ENCODE measurements around the gene EEFSEC.

The EEFSEC gene

DNA sequence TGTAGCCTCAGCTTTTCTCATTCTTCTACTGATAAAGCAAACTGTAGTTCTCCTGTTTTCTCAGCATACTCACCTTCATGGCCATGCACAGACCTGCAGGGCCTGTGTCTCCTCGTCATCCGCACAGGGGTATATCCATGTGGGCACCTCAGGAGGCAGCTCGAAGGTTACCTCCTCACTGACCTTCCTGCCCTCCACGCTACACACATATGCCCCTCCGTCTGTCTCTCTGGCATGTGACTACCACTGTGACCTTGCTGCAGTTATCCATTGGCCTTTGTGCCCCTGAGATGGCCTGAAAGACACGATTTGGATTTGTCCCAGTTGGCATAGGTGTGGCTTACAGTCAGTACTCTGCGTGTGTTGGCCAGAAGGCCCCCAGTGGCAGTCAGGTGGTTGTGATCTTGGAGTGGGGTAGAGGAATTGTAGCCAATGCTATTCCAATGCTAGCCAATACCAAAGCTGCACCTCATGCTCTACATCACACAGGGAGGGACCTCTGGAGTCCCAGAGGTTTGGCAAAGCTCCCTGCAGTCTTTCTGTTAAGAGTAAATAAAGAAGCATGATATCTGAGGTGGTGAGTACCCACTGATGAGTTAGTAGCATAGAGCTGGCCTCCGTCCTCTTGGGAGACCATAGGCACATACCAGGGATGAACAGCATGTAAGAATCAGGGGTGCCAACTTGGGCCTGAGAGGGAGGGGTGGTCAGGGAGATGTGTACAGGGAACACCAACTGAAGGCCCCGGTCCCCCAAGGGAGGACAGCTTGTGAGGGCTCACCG is 143.4 kb downstream of the EEFSEC start:
- no peaks in the 10 kb centered on the region for H3K27me3 Mint-ChIP-seq
- DNase-seq: no peak
- peaks cover 3% of the 10 kb centered on the region for H3K9me3 Mint-ChIP-seq
- H3K36me3 Mint-ChIP-seq (ENCODE audit: low read depth): peaks cover 14% of the 10 kb centered on the region
- no peak for ATAC-seq
- H3K4me3 Mint-ChIP-seq: no peak overlapping the region
- peaks cover 40% of the 10 kb centered on the region for H3K4me1 Mint-ChIP-seq
- no peak overlapping the region for H3K27ac Mint-ChIP-seq

DNA sequence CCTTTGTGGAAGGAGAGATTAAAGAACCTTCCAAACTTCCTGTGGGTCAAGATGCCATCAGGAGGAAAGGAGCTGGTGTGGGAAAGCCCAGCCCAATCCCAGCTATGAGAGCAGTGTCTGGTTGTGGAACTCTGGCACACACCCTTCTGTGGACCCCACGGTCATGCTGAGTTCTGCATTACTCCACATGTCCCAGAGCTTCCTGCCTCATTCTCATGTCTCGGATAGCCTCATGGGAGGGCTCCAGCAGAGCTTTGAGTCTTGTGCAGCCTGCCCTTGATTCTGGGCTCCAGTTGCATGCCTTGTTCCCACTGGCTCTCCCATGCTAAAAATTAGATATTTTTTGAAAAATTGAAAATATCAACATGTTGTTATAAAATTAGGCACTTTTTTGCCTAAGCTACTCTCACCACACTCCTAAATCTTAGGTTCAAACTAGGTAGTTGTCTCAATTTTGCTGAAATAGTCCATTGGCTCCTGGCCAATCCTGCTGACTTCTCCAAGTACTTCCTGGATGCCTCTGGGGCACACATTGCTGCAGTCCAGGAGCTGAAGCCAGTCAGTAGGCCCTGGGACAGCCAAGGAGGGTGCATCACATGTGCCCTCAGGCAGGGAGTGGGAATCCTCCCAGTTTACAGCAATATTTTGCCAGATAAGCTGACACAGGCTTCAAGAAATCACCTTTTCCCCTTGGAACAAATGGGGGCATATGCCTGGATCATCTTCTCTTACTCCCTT is 144.3 kb downstream of the EEFSEC start:
- peaks cover 3% of the 10 kb centered on the region for H3K9me3 Mint-ChIP-seq
- no peak overlapping the region for H3K27ac Mint-ChIP-seq
- DNase-seq: no peak
- peaks cover 40% of the 10 kb centered on the region for H3K4me1 Mint-ChIP-seq
- H3K27me3 Mint-ChIP-seq: no peaks in the 10 kb centered on the region
- H3K36me3 Mint-ChIP-seq (ENCODE audit: low read depth): peaks cover 14% of the 10 kb centered on the region
- no peak overlapping the region for H3K4me3 Mint-ChIP-seq
- ATAC-seq: no peak

DNA sequence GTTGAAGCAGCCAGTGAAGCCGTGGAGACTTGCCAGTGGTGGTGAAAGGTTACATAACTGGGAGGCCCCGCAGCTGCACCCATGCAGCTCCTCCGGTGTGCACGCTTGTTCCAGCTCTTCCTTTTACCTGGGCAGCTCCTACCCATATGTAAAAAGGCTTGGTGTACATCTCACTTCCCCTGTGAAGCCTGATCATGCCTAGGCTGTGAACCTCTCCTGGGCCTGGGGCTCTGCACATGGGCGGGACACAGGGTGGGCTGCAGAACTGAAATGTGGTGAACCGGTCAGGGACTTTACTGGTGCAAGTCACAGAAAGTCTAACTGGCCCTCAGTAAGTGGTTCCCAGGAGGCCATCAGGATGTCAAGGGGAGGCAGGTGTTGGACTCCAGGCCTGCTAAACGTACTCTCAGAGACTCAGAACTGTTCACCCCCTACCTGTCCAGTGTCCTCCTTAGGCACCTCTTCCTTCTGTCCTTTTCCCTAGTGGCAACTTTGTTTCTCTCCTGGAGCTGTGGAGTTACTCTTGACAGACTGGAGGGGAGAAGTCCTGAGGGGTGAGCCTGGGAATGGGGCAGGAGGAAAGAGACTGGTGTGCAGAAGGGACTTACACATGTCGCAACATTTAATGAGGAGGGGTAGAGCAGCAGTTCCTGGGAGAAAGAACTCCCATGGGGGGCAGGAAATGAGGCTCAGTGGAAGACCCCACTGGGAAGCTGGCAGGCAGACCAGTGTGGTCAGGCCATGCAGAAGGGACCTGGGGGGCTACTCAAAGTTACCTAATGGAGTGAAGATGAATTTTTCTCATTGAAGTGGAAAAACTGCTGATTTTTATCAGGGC is 148.1 kb downstream of the EEFSEC start:
- no peak overlapping the region for H3K4me3 Mint-ChIP-seq
- no peak overlapping the region for H3K27ac Mint-ChIP-seq
- H3K4me1 Mint-ChIP-seq: peaks cover 7% of the 10 kb centered on the region

DNA sequence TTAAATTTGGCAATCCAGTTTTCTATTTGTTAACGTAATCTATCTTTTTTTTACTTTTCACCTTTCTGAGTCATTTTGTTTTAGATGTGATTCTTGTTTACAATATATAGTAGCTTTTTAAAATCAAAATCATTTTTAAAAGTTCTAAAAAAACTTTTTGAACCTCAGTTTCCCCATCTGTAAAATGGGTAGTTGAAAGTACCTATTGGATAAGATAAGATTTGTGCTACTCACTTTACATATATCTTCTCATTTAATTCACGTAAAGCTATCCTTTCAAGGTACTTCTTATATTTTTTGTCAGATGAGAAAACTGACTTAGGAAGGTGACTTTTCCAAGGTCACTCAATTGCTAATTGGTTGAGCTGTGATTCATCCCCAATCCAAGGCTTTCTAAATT is 153.2 kb downstream of the EEFSEC start:
- Mint-ChIP-seq H3K4me1 (no peaks in the 10 kb centered on the region), H3K9me3 (no peaks in the 10 kb centered on the region), H3K4me3 (no peak overlapping the region), H3K27me3 (no peaks in the 10 kb centered on the region), H3K27ac (no peak overlapping the region), H3K36me3 (ENCODE audit: low read depth) (peaks cover 13% of the 10 kb centered on the region)
- no peak for ATAC-seq
- no peak for DNase-seq

More for the DNA sequence above, 148.1 kb downstream of the EEFSEC start:
- Mint-ChIP-seq H3K36me3 (ENCODE audit: low read depth) (peaks cover 16% of the 10 kb centered on the region), H3K27me3 (no peaks in the 10 kb centered on the region), H3K9me3 (peaks cover 3% of the 10 kb centered on the region)
- DNase-seq (no peak), ATAC-seq (no peak)

DNA sequence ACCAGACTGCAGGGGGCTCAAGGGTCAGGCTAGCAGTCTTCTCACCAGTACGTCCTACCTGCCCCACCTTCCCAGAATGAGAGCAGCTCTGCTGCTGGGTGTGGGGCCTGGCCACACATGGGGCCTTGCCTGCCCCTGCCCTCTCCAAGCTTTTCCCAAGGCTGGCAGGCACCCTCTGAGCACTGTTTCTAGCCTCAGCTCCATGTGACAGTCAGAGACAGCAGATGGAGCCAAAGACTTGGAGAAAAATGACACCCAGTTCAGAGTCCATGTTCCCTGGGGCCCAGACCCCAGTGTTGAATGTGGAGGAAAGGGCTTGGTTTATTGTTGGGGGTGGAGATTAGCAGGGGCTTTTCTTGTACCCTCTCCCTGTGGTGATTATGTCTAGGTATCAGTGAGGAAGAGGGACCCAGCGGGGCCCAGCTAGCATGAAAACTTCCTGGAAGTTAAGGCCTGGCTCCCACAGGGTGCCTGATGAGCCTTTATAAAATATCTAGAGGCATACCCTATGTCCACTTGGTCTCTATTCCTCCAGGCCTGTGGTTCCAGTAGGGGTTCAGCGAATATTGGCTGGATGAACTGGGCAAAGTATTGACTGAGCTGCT is 153.8 kb downstream of the EEFSEC start:
- H3K4me3 Mint-ChIP-seq: no peak overlapping the region
- no peak overlapping the region for H3K27ac Mint-ChIP-seq
- no peaks in the 10 kb centered on the region for H3K9me3 Mint-ChIP-seq
- H3K36me3 Mint-ChIP-seq (ENCODE audit: low read depth): peaks cover 13% of the 10 kb centered on the region
- H3K4me1 Mint-ChIP-seq: no peaks in the 10 kb centered on the region
- no peaks in the 10 kb centered on the region for H3K27me3 Mint-ChIP-seq
- no peak for DNase-seq
- no peak for ATAC-seq

DNA sequence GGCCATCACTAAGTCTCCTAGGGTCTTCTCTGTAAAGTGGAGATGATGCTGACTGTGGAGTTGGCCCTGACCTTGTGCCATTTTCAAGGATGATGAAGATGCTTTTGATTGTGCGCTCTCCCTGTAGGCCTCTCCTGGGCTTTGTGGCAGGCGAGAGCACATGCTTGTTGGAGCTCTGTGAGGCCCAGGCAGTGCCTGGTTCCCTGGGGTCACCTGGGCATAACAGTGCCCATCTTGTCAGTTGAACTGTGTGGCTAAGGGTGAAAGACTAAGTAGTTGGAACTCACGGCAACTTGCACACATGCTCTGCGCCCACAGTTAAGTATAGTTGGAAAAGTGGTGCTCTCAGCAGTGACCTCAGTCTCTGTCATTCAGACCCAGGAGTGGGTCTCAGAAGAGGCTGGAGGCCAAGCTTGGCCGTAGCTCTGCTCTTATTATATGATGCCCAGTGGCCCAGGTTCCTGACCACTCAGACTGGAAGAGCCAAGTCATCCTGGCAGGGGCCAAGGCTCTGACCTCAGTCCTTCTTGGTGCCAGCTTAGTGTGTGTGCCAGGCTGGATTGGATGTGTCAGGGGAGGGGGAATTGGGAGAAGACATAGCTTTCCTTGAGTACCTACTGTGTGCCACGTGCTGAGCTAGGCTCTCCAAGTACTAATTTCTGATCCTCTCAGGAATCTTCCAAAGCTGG is 154.6 kb downstream of the EEFSEC start:
- Mint-ChIP-seq H3K4me3 (no peak overlapping the region), H3K36me3 (ENCODE audit: low read depth) (peaks cover 13% of the 10 kb centered on the region), H3K27ac (no peak overlapping the region), H3K9me3 (no peaks in the 10 kb centered on the region), H3K4me1 (no peaks in the 10 kb centered on the region), H3K27me3 (no peaks in the 10 kb centered on the region)
- no peak for ATAC-seq
- DNase-seq: no peak

DNA sequence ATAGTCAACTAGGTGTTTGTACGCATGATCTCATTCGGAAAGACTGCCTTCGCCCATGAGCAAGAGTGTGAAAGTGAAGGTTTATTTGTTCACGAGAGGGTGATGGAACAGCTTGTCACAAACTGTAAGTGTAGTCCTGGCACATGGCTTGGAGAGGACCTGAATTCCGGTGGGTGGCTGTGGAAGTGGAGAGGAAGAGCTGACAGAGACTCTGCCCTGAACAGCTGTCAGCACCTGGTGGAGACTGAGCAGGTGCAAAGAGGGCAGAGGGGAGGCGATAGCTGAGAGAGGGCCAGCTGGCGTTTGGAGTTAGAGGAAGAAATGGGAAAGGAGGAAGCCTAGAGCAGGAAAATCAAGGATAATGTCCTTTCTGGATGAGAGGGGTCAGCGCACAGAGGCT is 155.7 kb downstream of the EEFSEC start:
- Mint-ChIP-seq H3K36me3 (ENCODE audit: low read depth) (peaks cover 8% of the 10 kb centered on the region), H3K4me1 (no peaks in the 10 kb centered on the region), H3K27ac (no peak overlapping the region), H3K9me3 (no peaks in the 10 kb centered on the region), H3K27me3 (no peaks in the 10 kb centered on the region), H3K4me3 (no peak overlapping the region)
- DNase-seq (no peak), ATAC-seq (no peak)

DNA sequence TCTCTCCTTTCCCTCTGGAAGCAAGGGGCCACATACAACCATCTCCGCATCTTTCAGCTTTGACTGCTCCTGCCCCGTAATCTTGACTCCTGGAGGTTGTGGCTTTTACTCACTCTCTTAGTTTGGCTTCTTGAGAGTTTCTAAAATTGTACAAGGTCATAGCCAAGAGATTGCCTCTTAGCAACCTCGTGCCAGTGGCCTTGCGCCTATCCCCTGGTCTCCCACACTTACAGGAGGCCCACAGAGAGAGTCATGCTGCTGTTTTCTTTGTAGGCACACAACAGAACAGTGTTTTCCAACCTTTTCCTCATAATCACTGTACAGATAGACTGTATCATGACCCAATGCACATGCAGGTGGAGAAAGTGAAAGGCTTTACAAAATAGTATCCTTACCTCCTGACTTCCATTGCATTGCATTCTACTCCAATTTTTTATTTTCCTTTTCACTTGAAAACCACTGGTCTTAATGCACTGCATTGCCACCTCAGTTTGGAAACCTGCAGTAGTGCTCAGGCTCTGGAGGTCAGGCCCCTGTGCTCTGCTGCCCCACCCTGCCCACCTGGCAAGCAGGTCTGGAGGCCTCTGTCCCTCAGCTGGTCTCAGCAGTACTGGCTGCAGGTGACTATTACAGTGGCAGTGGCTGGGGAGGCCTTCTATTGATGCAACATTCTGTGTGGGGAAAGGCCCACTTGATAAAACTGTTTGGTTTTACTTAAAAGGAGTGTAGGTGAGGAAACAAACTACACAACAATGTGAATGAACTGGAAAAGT is 157.2 kb downstream of the EEFSEC start:
- H3K27me3 Mint-ChIP-seq: no peaks in the 10 kb centered on the region
- H3K36me3 Mint-ChIP-seq (ENCODE audit: low read depth): peaks cover 6% of the 10 kb centered on the region
- no peak for DNase-seq
- H3K4me3 Mint-ChIP-seq: no peak overlapping the region
- no peaks in the 10 kb centered on the region for H3K4me1 Mint-ChIP-seq
- H3K9me3 Mint-ChIP-seq: no peaks in the 10 kb centered on the region
- ATAC-seq: no peak
- H3K27ac Mint-ChIP-seq: no peak overlapping the region

DNA sequence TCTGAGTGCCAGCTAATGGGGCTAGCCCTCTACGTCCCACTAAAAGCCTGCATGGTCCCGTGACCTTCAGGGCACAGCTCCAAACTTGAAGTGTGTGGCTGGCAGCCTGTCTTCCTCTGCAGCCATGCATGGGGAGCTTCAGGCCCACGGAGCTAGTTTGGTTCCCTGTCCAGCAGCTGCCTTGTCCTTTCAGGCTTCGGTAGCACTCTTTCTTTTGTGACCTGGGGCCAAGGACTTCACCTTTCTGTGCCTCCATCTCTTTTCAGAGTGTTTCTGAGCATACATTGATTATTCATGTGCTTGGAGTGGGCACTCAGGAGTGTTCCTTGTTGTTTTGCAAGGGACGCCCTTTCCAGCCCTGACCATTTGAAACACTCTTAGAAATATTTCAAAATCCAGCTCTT is 158.2 kb downstream of the EEFSEC start:
- no peak for DNase-seq
- Mint-ChIP-seq H3K36me3 (ENCODE audit: low read depth) (peaks cover 6% of the 10 kb centered on the region), H3K27ac (no peak overlapping the region), H3K4me1 (peaks cover 7% of the 10 kb centered on the region), H3K4me3 (no peak overlapping the region), H3K27me3 (no peaks in the 10 kb centered on the region), H3K9me3 (no peaks in the 10 kb centered on the region)
- ATAC-seq: no peak

DNA sequence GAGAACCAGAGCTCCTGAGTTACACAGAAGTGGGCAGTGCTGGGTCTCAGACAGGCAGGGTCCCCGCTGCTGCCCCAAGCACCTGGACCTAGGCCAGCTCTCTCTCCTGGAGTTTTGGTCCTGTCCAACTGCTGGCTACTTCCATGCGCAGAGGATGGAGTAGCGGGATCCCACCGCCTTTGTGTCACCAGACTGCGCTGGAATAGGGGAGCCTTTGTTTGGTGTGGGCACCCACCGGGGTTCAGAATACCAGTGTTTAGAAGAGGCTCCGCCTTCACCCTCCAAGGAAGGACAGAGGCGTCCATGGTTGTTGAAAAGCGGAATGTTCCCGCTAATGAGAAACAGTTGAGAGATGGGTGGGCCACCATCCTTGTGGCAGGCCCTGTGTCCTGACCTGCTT is 159.0 kb downstream of the EEFSEC start:
- no peaks in the 10 kb centered on the region for H3K9me3 Mint-ChIP-seq
- peaks cover 9% of the 10 kb centered on the region for H3K36me3 Mint-ChIP-seq (ENCODE audit: low read depth)
- peaks cover 14% of the 10 kb centered on the region for H3K4me1 Mint-ChIP-seq
- DNase-seq: no peak
- no peaks in the 10 kb centered on the region for H3K27me3 Mint-ChIP-seq
- H3K4me3 Mint-ChIP-seq: no peak overlapping the region
- ATAC-seq: no peak
- H3K27ac Mint-ChIP-seq: no peak overlapping the region

DNA sequence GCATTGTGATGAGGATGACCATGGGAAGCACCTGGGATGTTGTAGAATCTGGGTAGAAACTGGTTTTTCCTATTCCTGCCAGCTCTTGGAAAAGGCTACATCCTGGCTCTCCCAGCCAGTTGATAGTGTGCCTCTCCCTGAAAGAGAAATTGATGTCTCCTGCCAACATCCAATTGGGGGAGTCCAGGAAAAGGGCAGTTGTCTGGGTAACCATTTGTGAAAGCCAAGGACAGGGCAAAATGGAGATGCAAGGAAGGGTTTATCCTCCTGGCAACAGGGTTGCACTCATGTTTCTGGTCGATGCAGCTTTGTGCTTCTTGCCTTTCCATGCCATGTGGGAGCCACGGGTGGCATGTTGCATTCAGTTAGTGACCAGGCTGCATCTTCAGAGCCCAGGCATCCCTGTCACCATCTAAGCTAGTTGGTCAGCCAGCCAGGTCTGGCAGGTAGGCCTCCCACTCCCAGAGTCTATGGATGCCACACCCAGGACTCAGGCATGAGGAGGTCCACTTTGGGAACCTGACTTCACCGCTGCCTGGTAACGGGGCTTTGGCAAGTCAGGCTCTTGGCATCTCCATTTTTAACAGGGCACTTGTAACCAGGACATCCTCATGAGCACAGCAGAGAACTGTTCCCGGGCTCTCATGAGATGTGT is 159.9 kb downstream of the EEFSEC start:
- H3K9me3 Mint-ChIP-seq: no peaks in the 10 kb centered on the region
- no peak overlapping the region for H3K27ac Mint-ChIP-seq
- peaks cover 21% of the 10 kb centered on the region for H3K4me1 Mint-ChIP-seq

DNA sequence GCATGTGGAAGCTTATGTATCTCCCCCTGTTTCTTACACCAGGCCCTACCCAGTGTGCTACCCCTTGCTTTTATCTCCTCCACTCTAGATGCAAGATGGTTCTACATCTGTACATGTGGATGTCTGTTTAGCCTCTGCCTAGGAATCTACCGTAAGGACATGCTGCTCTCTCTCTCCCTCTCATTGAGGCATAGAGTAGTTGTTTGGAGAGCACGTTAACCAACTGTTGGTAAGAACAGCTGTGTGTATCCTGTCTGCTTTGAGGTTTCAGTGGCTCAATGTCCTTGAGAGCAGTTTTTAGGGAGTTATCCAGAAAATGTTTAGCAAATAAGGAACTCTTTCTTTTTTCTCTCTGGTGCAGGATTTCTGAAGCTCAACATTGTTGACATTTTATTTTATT is 160.7 kb downstream of the EEFSEC start:
- no peaks in the 10 kb centered on the region for H3K9me3 Mint-ChIP-seq
- no peak overlapping the region for H3K27ac Mint-ChIP-seq
- H3K4me1 Mint-ChIP-seq: peaks cover 21% of the 10 kb centered on the region
- no peak for ATAC-seq
- peaks cover 6% of the 10 kb centered on the region for H3K36me3 Mint-ChIP-seq (ENCODE audit: low read depth)
- H3K4me3 Mint-ChIP-seq: no peak overlapping the region
- H3K27me3 Mint-ChIP-seq: no peaks in the 10 kb centered on the region
- DNase-seq: no peak

More for the DNA sequence above, 159.9 kb downstream of the EEFSEC start:
- ATAC-seq (no peak), DNase-seq (no peak)
- peaks cover 9% of the 10 kb centered on the region for H3K36me3 Mint-ChIP-seq (ENCODE audit: low read depth)
- H3K27me3 Mint-ChIP-seq: no peaks in the 10 kb centered on the region
- H3K4me3 Mint-ChIP-seq: no peak overlapping the region

DNA sequence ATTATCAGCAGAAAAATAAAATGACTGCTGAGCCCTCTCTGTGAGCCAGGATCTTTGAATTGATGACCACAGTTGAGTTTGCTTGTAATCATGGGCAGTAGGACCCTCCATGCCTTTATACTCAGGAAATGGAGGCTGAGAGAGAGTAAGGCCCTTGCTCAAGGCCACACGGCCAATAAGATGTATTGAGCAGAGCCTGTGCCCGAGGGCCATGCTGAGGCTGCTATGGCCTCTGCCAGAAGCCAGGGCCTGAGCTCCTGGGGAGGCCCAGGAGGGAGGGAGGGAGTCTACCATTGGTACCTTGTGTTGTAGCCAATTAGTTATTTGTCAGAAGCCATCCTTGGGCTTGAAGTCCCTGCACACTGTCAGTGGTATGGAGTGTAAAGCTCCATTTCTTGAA is 162.0 kb downstream of the EEFSEC start:
- H3K27ac Mint-ChIP-seq: no peak overlapping the region

More for the DNA sequence above, 162.0 kb downstream of the EEFSEC start:
- ATAC-seq (no peak), DNase-seq (no peak)
- Mint-ChIP-seq H3K9me3 (no peaks in the 10 kb centered on the region), H3K4me3 (no peak overlapping the region), H3K4me1 (peaks cover 24% of the 10 kb centered on the region), H3K36me3 (ENCODE audit: low read depth) (peaks cover 5% of the 10 kb centered on the region), H3K27me3 (no peaks in the 10 kb centered on the region)

Measured in activated naive CD8-positive, alpha-beta T cell treated with anti-CD3 and anti-CD28 coated beads, Interleukin-2, amount 50 U/mL, for 24 hours (primary cell).